Stimulated activated CD4-positive, alpha-beta T cell treated with anti-CD3 and anti-CD28 coated beads, Interleukin-4, amount 100 ng/mL, for 48 hours (primary cell): ENCODE data around the gene KLK6.

Experiments
- DNase-seq, 2 donors: peaks; one replicate each; pipeline ENCODE4 v3.0.0-alpha.2; 2020; ENCODE audit warnings: low read depth in 2 of 2

KLK6 gene

DNA sequence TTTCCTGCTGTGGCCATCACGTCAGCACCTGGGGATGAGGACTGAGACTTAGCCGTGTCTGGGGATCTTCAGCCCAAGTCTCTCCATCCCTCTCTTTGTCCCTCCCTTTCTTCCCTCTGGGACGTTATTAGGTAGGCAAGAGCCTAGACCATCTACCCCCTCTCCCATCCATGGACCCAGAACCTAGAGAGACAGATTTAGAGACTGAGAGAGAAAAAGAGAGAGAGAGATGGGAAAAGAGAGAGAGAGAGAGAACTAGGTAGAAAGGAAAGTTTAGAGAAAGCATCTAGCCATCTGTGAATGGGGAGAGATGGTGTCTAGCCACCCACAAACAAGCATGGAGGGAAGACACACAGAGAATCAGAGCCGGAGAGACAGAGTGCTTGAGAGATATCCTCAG, 58.7 kb downstream of the KLK6 start:
- no peak for DNase-seq

DNA sequence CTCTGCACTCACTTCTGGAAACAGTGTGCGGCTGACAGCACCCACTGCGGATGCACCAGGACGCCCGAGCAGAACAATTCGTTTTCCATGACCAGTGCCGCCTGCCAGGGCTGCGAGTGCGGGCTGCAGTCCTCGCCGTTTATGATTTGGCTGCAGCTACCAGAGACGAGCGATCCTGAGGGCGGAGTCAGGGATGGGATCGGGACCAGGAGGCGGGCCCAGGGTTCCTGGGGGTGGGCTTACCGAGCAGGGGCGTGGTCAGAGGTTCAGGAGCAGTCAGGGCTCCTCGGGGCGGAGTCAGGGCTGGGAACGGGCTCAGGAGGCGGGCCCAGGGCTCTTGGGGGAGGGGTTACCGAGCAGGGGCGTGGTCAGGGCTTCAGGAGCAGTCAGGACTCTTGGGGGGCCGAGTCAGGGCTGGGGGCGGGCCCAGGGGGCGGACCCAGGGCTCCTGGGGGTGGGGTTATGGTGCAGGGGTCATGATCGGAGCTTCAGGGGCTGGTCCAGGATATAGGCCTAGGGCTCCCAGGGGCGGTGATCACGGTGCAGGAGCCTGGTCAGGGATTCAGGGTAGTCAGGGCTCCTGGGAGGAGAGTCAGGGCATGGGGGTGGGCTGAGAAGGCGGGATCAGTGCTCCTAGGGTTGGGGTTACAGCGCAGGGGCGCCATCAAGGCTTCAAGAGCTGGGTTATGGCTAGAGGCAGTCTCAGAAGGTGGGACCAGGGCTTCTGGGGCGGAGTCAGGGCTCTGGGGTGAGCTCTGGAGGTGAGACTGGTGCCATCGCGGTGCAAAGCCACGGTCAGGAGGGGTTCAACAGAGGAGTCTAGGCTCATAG, 59.9 kb downstream of the KLK6 start:
- DNase-seq = peak; percentile 36 to 47
